Peyer's patch (tissue), 4 donors: Measurements from ENCODE around the gene PRDM8. TPM values are rescaled to one million over a fixed set of nuclear protein-coding genes. Genes with fewer than 3 reads are reported as not detected.

Experiments used
- DNase-seq, 3 donors: peaks; one replicate each; pipeline ENCODE4 v3.0.0-alpha.2; 2017 to 2019
- H3K27ac ChIP-seq, 4 donors: fragments of 200-600 bp; sonication (generic); one replicate each; pipeline ENCODE4 v1.5.1; 2016 to 2019
- H3K27me3 ChIP-seq, 2 donors: fragments of 200-600 bp; sonication (generic); one replicate each; pipeline ENCODE4 v1.5.1; 2019
- H3K36me3 ChIP-seq, 3 donors: fragments of 200-600 bp; sonication (generic); one replicate each; pipeline ENCODE4 v1.5.1; 2016 to 2019
- H3K4me1 ChIP-seq, 4 donors: fragments of 200-600 bp; sonication (generic); one replicate each; pipeline ENCODE4 v1.5.1; 2016 to 2019
- H3K4me3 ChIP-seq, 4 donors: fragments of 200-600 bp; sonication (generic); 1 replicate in 3 of 4; 2 replicates in 1 of 4; pipeline ENCODE4 v1.5.1; 2016 to 2019; ENCODE audit warnings: mild to moderate bottlenecking in 1 of 4
- H3K9me3 ChIP-seq, 4 donors: fragments of 200-600 bp; sonication (generic); one replicate each; pipeline ENCODE4 v1.5.1; 2016 to 2019; ENCODE audit warnings: mild to moderate bottlenecking in 1 of 4
- POLR2A ChIP-seq, 2 donors: fragments of 450-650 bp; IDR thresholded peaks; one replicate each; pipeline ENCODE4 v1.5.1; 2017; ENCODE audit warnings: antibody characterized with exemption in 2 of 2, mild to moderate bottlenecking in 2 of 2, moderate library complexity in 2 of 2
- total RNA-seq, 4 donors: library from RNA; depleted of rRNA; stranded (reverse); fragments of >200 nt; gene quantifications; one replicate each; pipeline ENCODE4 v1.1.0, GENCODE V29; 2016
- TF ChIP-seq, protein P1 (sequence below), 6 experiments: fragments of 450-650 bp in 4 of 6; fragments of 200-600 bp in 2 of 6; sonication (generic) in 1 of 6; IDR thresholded peaks; one replicate each; pipeline ENCODE4 v1.5.1; 2017 to 2019; ENCODE audit warnings: antibody characterized with exemption in 6 of 6, mild to moderate bottlenecking in 3 of 6, moderate library complexity in 1 of 6

The PRDM8 gene
- total RNA-seq, 4 donors from 2014 or later, result 0.35 to 5.8 (median 3.3) TPM

DNA sequence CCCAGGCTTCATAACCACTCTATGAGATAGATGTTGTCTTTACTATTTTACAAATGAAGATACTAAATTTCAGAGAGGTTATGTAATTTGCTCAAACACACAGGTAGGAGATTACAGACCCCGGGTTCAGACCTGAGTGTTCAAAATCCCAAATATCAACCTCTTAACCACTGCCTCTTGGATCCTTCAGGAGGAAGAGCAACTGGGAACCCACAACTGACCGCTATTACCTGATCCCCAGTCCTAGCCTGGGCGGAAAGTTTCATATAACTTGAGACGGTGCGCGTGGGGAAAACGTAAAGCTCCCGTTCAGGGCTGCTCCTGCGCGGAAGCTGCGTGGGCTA, 8.9 kb upstream of the PRDM8 start:
- peaks cover 0 to 4% of the 10 kb centered on the region in 2 donors for H3K27me3 ChIP-seq

DNA sequence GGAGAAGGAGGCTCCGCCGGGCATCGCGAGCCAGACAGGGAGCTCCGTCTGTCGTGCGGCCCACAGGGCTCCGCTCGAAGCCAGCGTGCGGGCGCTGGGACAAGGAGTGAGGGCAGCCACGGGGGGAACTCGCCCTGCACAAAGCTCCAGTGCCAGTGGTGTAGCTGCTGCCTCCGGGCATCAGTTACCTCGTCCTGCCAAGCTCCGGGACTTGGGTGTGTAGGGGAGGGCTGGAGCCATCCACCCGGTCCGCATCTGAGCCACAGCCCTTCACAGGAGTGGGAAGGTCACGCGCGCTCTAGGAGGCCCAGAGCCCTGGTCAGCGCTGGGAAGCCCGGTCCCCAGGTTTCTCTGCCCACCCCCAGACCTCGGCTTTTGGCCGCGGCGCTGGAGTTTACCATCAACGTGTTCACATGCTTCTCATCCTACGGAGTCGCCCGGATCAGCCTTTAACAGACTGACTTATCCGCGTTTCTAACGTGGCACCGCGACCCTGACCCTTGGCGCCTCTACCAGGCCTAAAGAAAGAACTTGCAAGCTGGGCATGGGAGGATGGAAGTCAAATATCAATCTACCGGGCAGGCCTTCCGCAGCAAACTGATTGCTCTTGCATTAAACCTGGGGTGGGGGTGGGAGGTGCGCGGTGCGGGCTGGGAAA, 8.4 kb upstream of the PRDM8 start:
- TF ChIP-seq, protein P1, sequence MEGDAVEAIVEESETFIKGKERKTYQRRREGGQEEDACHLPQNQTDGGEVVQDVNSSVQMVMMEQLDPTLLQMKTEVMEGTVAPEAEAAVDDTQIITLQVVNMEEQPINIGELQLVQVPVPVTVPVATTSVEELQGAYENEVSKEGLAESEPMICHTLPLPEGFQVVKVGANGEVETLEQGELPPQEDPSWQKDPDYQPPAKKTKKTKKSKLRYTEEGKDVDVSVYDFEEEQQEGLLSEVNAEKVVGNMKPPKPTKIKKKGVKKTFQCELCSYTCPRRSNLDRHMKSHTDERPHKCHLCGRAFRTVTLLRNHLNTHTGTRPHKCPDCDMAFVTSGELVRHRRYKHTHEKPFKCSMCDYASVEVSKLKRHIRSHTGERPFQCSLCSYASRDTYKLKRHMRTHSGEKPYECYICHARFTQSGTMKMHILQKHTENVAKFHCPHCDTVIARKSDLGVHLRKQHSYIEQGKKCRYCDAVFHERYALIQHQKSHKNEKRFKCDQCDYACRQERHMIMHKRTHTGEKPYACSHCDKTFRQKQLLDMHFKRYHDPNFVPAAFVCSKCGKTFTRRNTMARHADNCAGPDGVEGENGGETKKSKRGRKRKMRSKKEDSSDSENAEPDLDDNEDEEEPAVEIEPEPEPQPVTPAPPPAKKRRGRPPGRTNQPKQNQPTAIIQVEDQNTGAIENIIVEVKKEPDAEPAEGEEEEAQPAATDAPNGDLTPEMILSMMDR (IDR thresholded peaks at IDR 0.05), result no peak
- TF ChIP-seq POLR2A (IDR thresholded peaks at IDR 0.05), result no peak
- no peak for DNase-seq
- no peaks in the 10 kb centered on the region for H3K9me3 ChIP-seq
- peaks cover 0 to 7% (median 0%) of the 10 kb centered on the region in 4 donors for H3K4me1 ChIP-seq
- peaks cover 0 to 4% of the 10 kb centered on the region in 2 donors for H3K27me3 ChIP-seq
- H3K36me3 ChIP-seq, result no peaks in the 10 kb centered on the region
- H3K4me3 ChIP-seq, result no peak overlapping the region
- H3K27ac ChIP-seq, result no peak overlapping the region

More for the DNA sequence above, 8.9 kb upstream of the PRDM8 start:
- Histone ChIP-seq H3K4me1 (peaks cover 0 to 7% (median 0%) of the 10 kb centered on the region in 4 donors), H3K36me3 (no peaks in the 10 kb centered on the region), H3K4me3 (no peak overlapping the region), H3K27ac (no peak overlapping the region), H3K9me3 (no peaks in the 10 kb centered on the region)
- no peak for TF ChIP-seq POLR2A (IDR thresholded peaks at IDR 0.05)
- TF ChIP-seq, protein P1 (IDR thresholded peaks at IDR 0.05), result no peak
- DNase-seq, result no peak

DNA sequence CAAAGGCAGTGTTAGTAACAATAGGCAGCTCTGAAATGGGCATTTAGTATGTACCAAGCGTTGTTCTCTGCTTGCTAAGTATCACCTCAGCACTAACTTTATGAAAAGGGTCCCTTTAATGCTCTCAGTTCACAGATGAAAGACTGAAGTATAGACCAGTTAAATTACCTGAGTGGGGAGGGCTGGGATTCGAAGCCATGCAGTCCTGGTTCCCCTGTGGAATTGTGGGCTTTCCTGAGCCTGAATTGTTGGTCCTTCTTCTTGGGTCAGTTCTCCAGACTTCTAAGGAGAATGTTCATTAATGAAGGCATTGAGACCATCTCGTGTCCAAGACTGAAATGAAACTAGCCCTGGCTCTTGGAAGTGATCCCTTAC, 7.7 kb upstream of the PRDM8 start:
- Histone ChIP-seq H3K4me1 (peaks cover 0 to 7% (median 0%) of the 10 kb centered on the region in 4 donors), H3K4me3 (no peak overlapping the region), H3K9me3 (no peaks in the 10 kb centered on the region), H3K27ac (no peak overlapping the region), H3K36me3 (no peaks in the 10 kb centered on the region), H3K27me3 (peaks cover 0 to 4% of the 10 kb centered on the region in 2 donors)
- TF ChIP-seq POLR2A (IDR thresholded peaks at IDR 0.05), result no peak
- TF ChIP-seq, protein P1 (IDR thresholded peaks at IDR 0.05), result no peak
- DNase-seq, result no peak

DNA sequence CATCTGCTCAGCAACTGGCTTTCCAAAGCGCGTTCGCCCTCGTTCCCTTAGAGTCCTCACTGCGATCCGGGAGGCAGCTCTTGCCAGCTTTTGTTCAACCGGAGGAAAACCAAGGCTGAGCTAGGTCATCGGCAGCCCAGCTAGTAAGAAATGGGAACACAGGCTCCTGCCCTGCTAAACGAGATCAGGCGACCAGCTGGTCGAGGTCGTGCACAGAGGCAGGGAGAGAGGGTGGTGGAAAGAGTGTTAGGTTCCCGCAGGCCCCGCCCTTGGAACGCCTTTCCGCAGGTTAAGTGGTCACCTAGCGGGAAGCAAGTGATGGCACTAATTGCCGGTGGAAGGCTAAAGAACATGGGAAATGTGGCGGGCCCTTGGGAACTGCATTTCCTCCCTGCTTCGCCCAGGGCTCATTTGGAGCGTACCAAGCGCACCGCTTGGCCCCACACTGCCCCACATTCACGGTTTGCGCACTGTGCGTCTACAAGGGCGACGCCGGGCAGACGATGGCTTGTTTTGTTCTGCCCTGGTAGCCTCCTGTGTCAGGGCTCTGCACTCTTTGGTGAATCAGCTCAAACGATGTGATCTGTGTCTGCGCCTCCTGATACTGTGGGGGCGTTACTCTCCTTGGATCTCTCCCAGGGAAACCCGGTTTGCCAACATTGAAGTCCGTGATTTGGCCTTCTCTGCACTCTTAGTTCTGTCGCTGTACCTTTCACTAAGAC, 7.2 kb upstream of the PRDM8 start:
- H3K36me3 ChIP-seq, result no peaks in the 10 kb centered on the region
- H3K27me3 ChIP-seq, result peaks cover 0 to 4% of the 10 kb centered on the region in 2 donors
- TF ChIP-seq POLR2A (IDR thresholded peaks at IDR 0.05), result no peak
- TF ChIP-seq, protein P1 (IDR thresholded peaks at IDR 0.05), result no peak
- H3K4me1 ChIP-seq, result peaks cover 0 to 7% (median 0%) of the 10 kb centered on the region in 4 donors
- no peaks in the 10 kb centered on the region for H3K9me3 ChIP-seq
- no peak overlapping the region for H3K27ac ChIP-seq
- DNase-seq, result no peak
- no peak overlapping the region for H3K4me3 ChIP-seq

DNA sequence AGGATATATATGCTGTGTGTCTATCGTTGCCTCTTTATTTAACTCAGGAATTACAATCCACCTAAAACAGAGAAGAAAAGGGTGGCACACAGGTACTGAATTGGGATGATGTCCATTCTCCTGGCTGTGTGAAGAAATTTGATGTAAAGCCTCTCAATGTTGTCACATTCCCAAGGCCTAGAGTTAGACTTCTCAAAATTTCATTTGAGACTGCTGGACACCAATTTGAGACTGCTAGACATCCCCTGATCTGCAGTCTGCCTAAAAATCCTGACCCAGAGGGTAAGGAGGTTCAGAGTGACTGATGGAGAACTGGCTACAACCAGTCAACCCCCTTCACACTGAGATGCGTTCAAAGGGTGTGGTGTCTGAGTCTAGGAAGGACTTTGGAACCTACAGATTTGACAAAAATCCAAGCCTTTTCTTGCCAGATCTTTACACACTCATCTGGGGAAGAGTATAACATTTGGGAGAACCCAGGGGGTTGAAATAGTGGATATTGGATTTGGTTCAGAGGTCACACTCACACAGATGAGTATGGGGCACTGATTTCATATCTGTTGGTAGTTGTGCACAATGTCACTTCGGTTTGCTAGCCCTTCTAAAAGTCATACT, 4.9 kb upstream of the PRDM8 start:
- no peaks in the 10 kb centered on the region for H3K36me3 ChIP-seq
- no peaks in the 10 kb centered on the region for H3K9me3 ChIP-seq
- no peak overlapping the region for H3K27ac ChIP-seq
- DNase-seq, result no peak
- H3K4me1 ChIP-seq, result no peaks in the 10 kb centered on the region
- TF ChIP-seq POLR2A (IDR thresholded peaks at IDR 0.05), result no peak
- TF ChIP-seq, protein P1 (IDR thresholded peaks at IDR 0.05), result no peak
- no peak overlapping the region for H3K4me3 ChIP-seq
- no peaks in the 10 kb centered on the region for H3K27me3 ChIP-seq
